ENCODE data around the gene RETREG2. TPM values are rescaled to one million over a fixed set of nuclear protein-coding genes. Genes with fewer than 3 reads are reported as not detected.

Gene RETREG2
- total RNA-seq, 1 donor from 2014 or later, result 70.0 TPM

GRCh38 chr2:219230059-219230540 lies 52.0 kb downstream of the RETREG2 start:
- peak in 1 of 2 experiments; percentile 55 for DNase-seq (ENCODE audit: low spot score in 2 of 2, unreplicated experiment in 2 of 2)
- Mint-ChIP-seq H3K9me3 (no peaks in the 10 kb centered on the region), H3K4me3 (peak overlapping the region; percentile 99), H3K36me3 (peaks cover 15% of the 10 kb centered on the region), H3K27ac (peak overlapping the region; percentile 98), H3K4me1 (peaks cover 23% of the 10 kb centered on the region), H3K27me3 (ENCODE audit: low read depth) (no peaks in the 10 kb centered on the region)
- no peak for TF ChIP-seq CTCF (IDR thresholded peaks at IDR 0.05; ENCODE audit: unreplicated experiment)

DNA sequence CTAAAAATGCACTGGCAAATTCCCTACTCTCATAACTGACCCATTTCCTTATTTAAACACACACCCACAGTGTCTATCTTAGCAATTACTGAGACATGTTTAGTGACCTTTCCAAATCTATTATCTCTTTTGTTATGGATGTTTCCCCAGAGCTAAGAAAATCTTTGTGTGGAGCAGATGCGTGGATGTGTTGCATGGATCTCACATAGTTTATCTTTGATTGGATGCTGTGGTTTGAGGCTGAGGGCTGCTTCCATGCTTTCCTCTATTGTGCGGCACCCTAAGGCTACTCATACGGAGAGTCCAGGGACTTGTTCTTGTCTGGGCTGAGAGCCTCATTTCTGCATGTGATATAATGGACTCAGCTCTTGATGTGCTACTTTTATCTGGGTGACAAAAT lies 56.3 kb downstream of the RETREG2 start:
- Mint-ChIP-seq H3K4me1 (peaks cover 9% of the 10 kb centered on the region), H3K36me3 (peaks cover 15% of the 10 kb centered on the region), H3K27me3 (ENCODE audit: low read depth) (no peaks in the 10 kb centered on the region), H3K9me3 (no peaks in the 10 kb centered on the region), H3K4me3 (no peak overlapping the region), H3K27ac (no peak overlapping the region)
- no peak for DNase-seq (ENCODE audit: low spot score in 2 of 2, unreplicated experiment in 2 of 2)
- no peak for TF ChIP-seq CTCF (IDR thresholded peaks at IDR 0.05; ENCODE audit: unreplicated experiment)

Other genes with a start within 250 kb of the RETREG2 start
- 0.69 to 0.97 TPM (median 0.90 TPM) in 3 replicates for gene CDK5R2, start 218.6 kb upstream of the RETREG2 start, total RNA-seq
- gene FEV, start 193.1 kb upstream of the RETREG2 start, total RNA-seq, result 0.16 to 0.29 TPM (median 0.22 TPM) in 3 replicates
- gene CRYBA2, start 184.9 kb upstream of the RETREG2 start, total RNA-seq, result not detected in 3 replicates
- not detected in 3 replicates for gene CFAP65, start 136.8 kb upstream of the RETREG2 start, total RNA-seq
- gene IHH, start 117.4 kb upstream of the RETREG2 start, total RNA-seq, result 0.18 to 0.62 TPM (median 0.38 TPM) in 3 replicates
- gene NHEJ1, start 17.5 kb upstream of the RETREG2 start, total RNA-seq, result 11.0 to 11.7 TPM (median 11.5 TPM) in 3 replicates
- gene SLC23A3, start 8.2 kb upstream of the RETREG2 start, total RNA-seq, result 1.6 to 2.6 TPM (median 1.7 TPM) in 3 replicates
- gene CNPPD1, start 1.4 kb upstream of the RETREG2 start, total RNA-seq, result 24.4 to 28.2 TPM (median 27.5 TPM) in 3 replicates
- gene ZFAND2B, start 28.5 kb downstream of the RETREG2 start, total RNA-seq, result 27.4 to 29.2 TPM (median 27.8 TPM) in 3 replicates
- gene ABCB6, start 40.7 kb downstream of the RETREG2 start, total RNA-seq, result 24.6 to 29.4 TPM (median 28.1 TPM) in 3 replicates
- 39.3 to 40.8 TPM (median 40.6 TPM) in 3 replicates for gene ATG9A, start 51.4 kb downstream of the RETREG2 start, total RNA-seq
- gene ANKZF1, start 51.5 kb downstream of the RETREG2 start, total RNA-seq, result 58.3 to 65.3 TPM (median 59.6 TPM) in 3 replicates
- 9.6 to 11.6 TPM (median 9.9 TPM) in 3 replicates for gene GLB1L, start 67.2 kb downstream of the RETREG2 start, total RNA-seq
- gene STK16, start 67.2 kb downstream of the RETREG2 start, total RNA-seq, result 28.0 to 31.2 TPM (median 29.0 TPM) in 3 replicates
- gene TUBA4B, start 75.0 kb downstream of the RETREG2 start, total RNA-seq, result not detected in 3 replicates
- gene TUBA4A, start 75.6 kb downstream of the RETREG2 start, total RNA-seq, result 0.47 to 1.1 TPM (median 0.63 TPM) in 3 replicates
- 39.7 to 47.8 TPM (median 43.4 TPM) in 3 replicates for gene DNAJB2, start 101.1 kb downstream of the RETREG2 start, total RNA-seq
- 0.33 to 0.50 TPM (median 0.38 TPM) in 3 replicates for gene PTPRN, start 131.1 kb downstream of the RETREG2 start, total RNA-seq
- gene RESP18, start 154.5 kb downstream of the RETREG2 start, total RNA-seq, result not detected in 3 replicates
- 73.2 to 85.1 TPM (median 77.1 TPM) in 3 replicates for gene DNPEP, start 209.6 kb downstream of the RETREG2 start, total RNA-seq
- 33.0 to 38.5 TPM (median 37.0 TPM) in 3 replicates for gene DES, start 240.1 kb downstream of the RETREG2 start, total RNA-seq